ENCODE data around the gene CENPF. TPM values are rescaled to one million over a fixed set of nuclear protein-coding genes. Genes with fewer than 3 reads are reported as not detected.
A peak's percentile ranks its signal among the peaks of the same experiment; 100 is the strongest.

The CENPF gene
- total RNA-seq, 1 donor from 2014 or later = 1.5 TPM

DNA sequence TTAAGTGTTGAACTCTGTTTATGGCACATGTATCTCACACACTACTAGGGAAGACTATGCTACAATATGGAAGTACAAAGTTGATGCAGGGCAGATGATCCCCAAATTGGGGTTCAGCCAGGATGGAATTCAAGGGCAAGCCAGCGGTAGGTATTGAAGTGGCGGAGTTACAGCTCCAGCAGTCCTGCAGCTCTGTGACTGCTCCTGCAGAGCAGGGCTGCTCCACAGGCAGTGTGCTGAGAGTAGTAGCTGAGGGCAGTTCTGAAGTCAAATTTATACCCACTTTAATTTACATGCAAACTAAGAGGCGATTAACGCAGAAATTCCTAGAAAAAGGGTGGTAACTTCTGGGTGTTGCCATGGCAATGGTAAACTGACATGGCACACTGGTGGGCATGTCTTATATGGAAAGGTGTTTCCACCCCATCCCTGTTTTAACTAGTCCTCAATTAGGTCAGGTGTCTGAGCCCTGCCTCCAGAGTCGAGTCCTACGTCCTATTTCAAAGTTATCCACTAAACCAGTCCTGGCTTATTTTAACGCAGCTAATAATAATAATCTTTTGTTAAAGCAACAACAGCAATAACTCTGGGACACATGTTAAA is 20.6 kb upstream of the CENPF start:
- no peak for DNase-seq
- H3K4me3 ChIP-seq = no peak overlapping the region
- TF ChIP-seq, protein P1, sequence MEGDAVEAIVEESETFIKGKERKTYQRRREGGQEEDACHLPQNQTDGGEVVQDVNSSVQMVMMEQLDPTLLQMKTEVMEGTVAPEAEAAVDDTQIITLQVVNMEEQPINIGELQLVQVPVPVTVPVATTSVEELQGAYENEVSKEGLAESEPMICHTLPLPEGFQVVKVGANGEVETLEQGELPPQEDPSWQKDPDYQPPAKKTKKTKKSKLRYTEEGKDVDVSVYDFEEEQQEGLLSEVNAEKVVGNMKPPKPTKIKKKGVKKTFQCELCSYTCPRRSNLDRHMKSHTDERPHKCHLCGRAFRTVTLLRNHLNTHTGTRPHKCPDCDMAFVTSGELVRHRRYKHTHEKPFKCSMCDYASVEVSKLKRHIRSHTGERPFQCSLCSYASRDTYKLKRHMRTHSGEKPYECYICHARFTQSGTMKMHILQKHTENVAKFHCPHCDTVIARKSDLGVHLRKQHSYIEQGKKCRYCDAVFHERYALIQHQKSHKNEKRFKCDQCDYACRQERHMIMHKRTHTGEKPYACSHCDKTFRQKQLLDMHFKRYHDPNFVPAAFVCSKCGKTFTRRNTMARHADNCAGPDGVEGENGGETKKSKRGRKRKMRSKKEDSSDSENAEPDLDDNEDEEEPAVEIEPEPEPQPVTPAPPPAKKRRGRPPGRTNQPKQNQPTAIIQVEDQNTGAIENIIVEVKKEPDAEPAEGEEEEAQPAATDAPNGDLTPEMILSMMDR (IDR thresholded peaks at IDR 0.05) = no peak
- no peaks in the 10 kb centered on the region for H3K4me1 ChIP-seq
- no peak for ATAC-seq
- no peaks in the 10 kb centered on the region for H3K27me3 ChIP-seq
- no peaks in the 10 kb centered on the region for H3K9me3 ChIP-seq
- H3K27ac ChIP-seq = no peak overlapping the region
- H3K36me3 ChIP-seq = no peaks in the 10 kb centered on the region
- intact Hi-C loops (cut with DNase I) = loop anchor here (10.0 kb wide), 1 partner anchor 248 kb away; no protein-coding TSS in a partner anchor

GRCh38 chr1:214583113-214583512 is 19.9 kb upstream of the CENPF start:
- H3K27ac ChIP-seq = no peak overlapping the region
- TF ChIP-seq, protein P1 (IDR thresholded peaks at IDR 0.05) = no peak
- no peak overlapping the region for H3K4me3 ChIP-seq
- no peaks in the 10 kb centered on the region for H3K27me3 ChIP-seq
- H3K36me3 ChIP-seq = no peaks in the 10 kb centered on the region
- intact Hi-C loops (cut with DNase I) = loop anchor here (10.0 kb wide), 1 partner anchor 248 kb away; no protein-coding TSS in a partner anchor
- no peak for ATAC-seq
- no peak for DNase-seq
- H3K9me3 ChIP-seq = no peaks in the 10 kb centered on the region
- H3K4me1 ChIP-seq = no peaks in the 10 kb centered on the region

GRCh38 chr1:214583824-214584554 is 19.0 kb upstream of the CENPF start:
- H3K36me3 ChIP-seq = no peaks in the 10 kb centered on the region
- DNase-seq = no peak
- no peak overlapping the region for H3K4me3 ChIP-seq
- H3K4me1 ChIP-seq = no peaks in the 10 kb centered on the region
- H3K9me3 ChIP-seq = no peaks in the 10 kb centered on the region
- no peak for ATAC-seq
- no peaks in the 10 kb centered on the region for H3K27me3 ChIP-seq
- intact Hi-C loops (cut with DNase I) = loop anchor here (10.0 kb wide), 1 partner anchor 249 kb away; no protein-coding TSS in a partner anchor
- TF ChIP-seq, protein P1 (IDR thresholded peaks at IDR 0.05) = no peak
- H3K27ac ChIP-seq = no peak overlapping the region

GRCh38 chr1:214584805-214585766 is 17.9 kb upstream of the CENPF start:
- TF ChIP-seq, protein P1 (IDR thresholded peaks at IDR 0.05) = peak; percentile 66
- H3K27ac ChIP-seq = no peak overlapping the region
- H3K4me3 ChIP-seq = no peak overlapping the region
- no peaks in the 10 kb centered on the region for H3K9me3 ChIP-seq
- H3K4me1 ChIP-seq = no peaks in the 10 kb centered on the region
- H3K36me3 ChIP-seq = no peaks in the 10 kb centered on the region
- ATAC-seq = peak; percentile 68
- intact Hi-C loops (cut with DNase I) = loop anchor here (10.0 kb wide), 1 partner anchor 250 kb away; no protein-coding TSS in a partner anchor
- no peak for DNase-seq
- H3K27me3 ChIP-seq = no peaks in the 10 kb centered on the region

DNA sequence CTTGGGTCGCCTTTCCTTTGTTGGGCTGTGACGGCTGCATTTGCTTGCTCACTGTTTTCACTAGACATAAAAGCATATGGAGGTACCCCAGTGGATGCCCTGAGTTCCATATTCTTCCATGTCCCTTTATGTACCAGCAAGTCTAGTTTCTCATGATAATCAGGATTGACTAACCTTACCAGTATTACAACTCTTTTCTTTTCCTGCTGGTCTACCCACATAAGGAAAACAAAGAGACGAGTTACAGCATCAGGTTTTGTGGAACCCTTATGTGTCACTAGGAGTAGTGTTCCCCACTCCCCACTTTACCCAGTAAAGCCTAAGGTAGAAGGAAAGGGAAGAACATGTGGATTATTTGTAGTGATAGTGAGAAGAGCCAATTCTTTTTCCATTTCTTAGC is 16.4 kb upstream of the CENPF start:
- Histone ChIP-seq H3K36me3 (no peaks in the 10 kb centered on the region), H3K27ac (no peak overlapping the region), H3K9me3 (no peaks in the 10 kb centered on the region), H3K4me1 (no peaks in the 10 kb centered on the region), H3K4me3 (no peak overlapping the region), H3K27me3 (no peaks in the 10 kb centered on the region)
- no peak for DNase-seq
- TF ChIP-seq, protein P1 (IDR thresholded peaks at IDR 0.05) = no peak
- intact Hi-C loops (cut with DNase I) = loop anchor here (10.0 kb wide), 1 partner anchor 252 kb away; no protein-coding TSS in a partner anchor
- no peak for ATAC-seq
